EL (cell line): ENCODE results near the gene IL1R1.
A peak's percentile ranks its signal among the peaks of the same experiment; 100 is the strongest.
"Not testable (repeated sequence)": the region's sequence is repeated elsewhere in the genome, so short reads cannot be mapped to it uniquely, and the experiment has no call there.

ENCODE experiments used
- DNase-seq: peaks from one replicate; pipeline ENCODE4 v3.0.0-alpha.2; 2016

IL1R1 gene

DNA sequence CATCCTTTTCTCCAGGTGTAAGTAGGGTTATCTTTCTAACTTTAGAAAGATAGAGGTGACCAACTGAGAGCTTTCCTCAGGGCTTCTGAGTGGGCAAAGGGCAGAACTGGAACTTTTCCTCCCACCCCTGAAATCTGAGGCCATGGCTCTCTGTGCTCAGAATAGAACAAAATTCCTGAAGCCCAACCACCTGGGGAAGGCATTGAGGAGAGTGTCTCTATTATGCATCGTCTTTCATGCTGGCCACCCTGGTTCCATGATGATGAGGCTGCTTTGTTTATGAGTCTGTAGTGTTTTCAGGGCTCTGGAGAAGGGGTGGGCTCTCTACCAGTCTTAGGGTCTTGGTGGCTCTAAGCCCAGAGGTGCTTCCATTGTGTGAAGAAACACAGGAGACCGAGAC is 30.7 kb upstream of the IL1R1 start:
- no peak for DNase-seq

DNA sequence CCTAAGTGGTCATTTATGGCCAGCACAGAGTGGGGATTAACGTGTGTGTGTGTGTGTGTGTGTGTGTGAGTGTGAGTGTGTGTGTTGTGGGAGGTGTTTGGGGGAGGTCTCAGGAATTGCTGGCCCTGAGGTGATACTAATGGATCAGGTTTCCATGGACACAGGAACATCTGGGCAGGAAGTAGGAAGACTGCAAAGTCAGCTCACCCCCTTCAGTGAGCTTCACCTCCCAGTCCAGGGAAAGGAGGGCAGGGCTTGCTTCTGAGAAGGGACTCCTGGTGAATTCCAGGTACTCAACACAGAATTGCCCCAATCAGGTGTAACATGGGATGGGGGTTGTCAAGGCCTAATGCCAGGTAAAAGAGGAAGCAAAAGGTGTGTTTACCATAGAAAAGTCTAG is 30.3 kb upstream of the IL1R1 start:
- no peak for DNase-seq

DNA sequence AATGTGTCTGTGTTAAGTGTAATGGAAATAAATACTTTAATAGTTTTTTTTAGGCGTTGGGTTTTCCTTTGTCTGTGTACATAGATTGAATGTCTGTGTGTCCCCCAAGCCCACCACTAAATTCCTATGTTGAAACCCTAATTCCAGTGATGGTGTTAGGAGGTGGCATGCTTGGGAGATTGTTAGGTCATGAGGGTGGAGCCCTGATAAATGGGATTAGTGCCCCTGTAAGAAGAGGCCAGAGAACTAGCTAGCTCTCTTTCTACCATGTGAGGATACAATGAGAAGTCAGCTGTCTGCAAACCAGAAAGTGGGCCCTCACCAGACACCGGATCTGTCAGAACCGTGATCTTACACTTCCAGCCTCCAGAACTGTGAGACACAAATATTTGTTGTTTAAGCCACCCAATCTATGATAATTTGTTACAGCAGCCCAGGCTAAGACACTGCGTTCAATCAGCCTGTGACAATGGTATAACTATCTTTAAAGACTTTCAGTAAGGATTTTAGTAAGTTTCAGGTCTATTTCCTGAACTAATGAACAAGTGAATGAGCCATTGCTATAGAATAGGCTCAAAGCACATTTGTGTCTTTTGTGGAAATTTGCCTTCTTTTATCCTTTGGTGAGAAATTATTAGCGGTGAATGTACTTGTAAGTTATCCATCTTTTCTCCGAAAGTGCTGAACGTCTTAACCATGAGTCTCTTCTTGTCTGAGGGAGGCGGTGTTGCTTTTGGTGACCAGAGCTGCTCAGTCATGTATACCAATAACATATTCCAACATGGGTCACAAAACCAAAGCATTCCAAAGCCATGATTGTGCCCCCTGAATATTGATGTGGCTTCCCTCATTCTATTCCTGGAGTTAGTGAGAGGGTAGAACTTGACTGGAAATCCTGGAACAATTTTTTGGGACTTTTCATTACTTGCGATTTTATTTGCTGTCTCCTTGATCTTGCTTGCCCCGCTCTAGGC is 29.6 kb upstream of the IL1R1 start:
- DNase-seq: peak; percentile 79

DNA sequence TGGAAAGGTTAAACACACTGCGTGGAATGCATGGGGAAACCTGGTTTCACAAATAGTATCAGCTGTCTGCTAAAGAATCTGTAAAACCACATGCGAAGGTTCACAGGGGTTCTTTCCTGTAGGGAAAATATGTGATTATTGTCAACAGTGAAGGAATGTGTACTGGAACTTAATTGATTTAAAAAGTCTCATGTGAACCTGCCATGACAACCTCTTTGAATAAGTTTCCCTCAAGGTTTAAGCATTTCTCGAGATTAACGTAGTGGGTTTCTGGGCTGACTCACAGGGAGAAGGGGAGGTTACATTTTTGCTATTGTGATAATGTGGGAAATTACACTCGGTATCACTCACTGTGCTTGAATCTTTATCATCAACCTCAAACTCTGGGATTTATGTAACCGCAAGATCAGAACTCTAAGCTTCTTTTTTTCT is 28.2 kb upstream of the IL1R1 start:
- DNase-seq: peak; percentile 82

DNA sequence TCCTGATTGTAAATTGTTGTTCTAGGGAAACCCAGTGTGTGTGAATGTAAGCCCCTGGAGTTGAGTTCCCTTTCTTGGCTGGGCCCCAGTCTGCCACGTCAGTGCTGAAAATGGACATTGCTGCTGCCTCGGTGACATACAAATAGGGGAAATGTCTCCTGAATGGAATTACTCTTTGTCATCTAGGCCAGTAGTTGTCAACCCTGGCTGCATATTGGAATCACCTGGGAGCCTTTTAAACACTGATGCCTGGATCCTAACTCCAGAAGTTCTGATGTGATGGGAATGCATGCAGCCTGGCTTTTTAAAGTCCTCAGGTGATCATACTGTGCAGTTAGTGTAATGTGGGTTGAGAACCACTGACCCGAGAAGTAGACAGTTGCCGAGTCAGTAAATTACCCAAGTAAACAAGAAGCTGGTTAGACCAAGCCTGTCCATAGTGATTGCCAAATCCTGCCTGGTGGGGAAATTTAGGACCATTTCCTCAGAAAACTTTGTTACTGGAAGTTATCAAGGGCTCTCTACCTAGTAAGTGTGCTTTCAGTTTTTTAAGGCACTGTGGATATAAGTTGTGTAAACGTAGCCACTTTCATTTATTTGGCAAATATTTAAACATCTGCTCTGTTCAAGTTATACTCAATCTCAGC is 27.6 kb upstream of the IL1R1 start:
- peak; percentile 26 for DNase-seq

DNA sequence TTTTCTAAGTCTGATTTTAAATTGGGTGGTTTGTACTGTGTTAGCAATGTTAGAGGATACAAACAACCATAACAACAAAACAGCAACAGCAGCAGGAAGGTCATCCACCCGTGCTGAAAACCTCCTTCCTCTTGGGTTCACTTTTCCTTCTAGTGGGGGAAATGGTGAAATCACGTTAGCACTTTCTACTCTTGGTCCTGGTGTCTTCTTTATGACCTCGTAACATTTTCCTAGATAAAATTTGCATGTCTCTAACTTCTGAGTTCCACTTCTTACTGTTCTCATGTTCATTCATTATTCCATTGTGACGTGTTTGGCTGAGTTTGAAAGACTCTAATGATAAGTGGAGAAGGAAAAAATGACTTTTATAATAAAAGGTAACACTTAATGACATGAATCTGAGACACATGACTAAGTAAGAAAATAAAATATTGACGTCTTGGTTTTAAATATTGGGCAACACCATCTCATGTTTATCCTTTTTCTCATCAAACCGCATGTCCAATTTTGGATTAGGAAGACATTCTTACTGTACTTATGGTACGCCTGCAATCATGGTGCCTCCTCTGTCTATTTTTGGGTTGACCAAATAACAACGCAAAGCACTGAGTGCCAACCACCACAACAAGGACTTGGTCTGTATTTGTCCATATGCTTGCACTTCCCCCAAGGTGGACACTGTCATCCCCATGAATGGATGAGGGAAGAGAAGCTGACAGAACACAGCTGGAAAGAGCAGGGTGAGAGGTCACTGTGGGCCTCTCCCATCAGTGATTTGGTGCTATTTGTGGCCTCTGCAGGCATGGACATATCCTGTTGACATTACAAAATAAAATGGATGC is 25.7 kb upstream of the IL1R1 start:
- DNase-seq: no peak

DNA sequence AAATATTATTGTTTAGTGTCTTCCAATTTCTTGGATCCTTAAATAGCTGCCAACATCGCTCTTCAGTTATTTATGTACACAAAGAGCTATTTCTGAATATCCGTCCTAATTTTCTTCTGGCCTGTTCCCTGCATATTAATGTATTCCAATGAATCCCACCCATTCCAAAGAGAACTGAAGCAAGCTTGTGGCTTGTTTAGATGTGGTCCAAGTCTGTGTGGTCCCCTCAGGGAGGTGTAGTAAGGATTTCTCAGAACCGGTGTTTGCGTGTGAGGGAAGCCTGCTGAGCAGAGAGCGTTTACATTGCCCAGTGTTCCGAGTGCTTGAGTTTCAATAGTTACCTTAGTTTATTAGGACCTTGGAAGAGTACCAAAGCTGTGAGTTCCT is 25.1 kb upstream of the IL1R1 start:
- no peak for DNase-seq

DNA sequence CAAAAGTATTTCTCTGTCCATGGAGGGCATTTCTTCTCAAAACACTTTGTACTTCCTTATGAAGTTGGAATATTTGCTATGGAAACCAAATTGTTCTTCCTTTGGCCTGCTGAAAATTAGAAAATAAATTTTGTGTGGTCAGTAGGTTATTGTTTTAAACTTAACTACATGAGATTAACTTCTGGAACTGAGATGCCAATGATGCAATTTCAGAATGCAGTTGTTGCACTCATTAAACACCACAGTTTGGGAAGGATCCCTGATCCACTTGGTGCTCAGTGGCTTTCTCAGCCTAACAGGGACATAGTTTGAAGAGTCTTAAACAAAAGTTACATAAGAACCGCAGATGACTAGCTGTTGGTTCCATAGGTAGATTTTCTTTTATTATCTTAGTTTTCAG is 23.3 kb upstream of the IL1R1 start:
- DNase-seq: no peak

DNA sequence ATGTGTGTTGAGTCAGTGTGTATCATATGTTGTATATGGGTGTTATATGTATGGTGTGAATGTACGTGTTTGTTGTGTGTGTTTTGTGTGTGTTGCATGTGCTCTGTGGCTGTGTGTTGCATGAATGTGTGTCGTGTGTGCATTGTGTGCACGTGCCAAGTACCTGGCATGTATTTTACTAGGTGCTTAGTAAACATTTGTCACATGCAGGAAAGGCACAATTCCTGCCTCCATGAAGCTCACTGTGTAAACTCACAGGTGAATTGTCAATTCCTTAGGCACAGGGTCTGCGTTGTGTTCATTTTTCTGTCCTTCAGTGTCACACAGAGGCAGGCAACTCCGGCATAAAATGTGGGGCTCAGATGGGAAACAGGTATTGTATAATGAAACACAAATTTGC is 22.3 kb upstream of the IL1R1 start:
- DNase-seq: no peak

DNA sequence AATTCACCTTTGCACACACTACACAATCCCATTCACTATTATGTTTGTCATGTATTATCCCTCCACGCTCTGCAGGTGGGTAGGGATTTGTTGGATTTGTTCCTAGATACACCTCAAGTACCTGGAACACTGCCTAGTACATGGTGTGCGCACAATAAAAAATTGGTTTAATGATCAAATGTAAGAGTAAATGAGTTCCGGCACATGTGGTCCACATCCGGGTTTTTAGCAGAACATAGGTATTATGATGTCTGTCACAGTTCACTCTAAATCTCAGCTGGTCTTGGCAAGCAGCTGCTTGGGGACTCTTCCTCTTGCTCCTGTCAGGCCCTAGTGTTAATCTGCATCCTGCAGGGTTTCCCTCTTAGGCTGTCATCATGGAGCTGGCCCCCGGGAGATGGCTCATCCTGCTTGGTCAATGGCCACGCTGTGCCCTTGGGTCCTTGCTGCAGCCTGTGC is 21.8 kb upstream of the IL1R1 start:
- DNase-seq: no peak

DNA sequence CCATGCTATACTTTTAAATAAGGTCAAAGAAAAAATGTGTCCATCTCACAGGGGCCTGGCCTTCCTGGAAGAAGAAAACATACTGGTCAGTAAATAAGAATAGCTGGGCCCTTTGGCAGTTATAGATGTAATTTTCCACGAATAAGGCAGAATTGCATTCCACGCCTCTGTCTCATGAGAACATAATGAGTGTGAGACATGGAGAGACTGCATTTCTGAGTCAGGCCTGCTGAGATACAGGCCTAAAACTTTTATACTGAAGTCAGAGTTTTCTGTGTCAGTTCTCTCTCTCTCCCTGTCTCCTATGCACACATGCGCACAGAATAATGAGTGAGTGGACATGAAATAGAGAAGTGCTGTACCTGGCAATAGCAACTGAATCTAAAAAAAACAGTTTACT is 20.4 kb upstream of the IL1R1 start:
- DNase-seq: peak; percentile 84

DNA sequence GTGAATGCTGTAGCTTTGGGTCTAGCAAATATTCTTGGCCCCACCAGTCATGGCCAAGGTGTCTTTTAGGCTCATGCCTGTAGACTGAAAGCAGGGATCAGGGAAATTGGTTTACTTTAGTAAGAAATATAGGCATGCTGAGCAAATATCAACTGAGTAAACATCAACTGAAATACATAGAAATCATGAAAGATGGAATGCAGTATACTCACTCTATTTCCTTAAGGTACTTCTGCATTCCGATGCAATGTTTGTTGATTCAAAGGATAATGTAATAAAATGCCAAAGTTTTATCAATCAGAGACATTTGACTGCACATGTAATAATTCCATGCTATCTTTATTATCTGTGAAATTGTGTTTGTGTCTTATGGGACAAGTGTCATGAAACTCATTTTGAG is 19.6 kb upstream of the IL1R1 start:
- no peak for DNase-seq

DNA sequence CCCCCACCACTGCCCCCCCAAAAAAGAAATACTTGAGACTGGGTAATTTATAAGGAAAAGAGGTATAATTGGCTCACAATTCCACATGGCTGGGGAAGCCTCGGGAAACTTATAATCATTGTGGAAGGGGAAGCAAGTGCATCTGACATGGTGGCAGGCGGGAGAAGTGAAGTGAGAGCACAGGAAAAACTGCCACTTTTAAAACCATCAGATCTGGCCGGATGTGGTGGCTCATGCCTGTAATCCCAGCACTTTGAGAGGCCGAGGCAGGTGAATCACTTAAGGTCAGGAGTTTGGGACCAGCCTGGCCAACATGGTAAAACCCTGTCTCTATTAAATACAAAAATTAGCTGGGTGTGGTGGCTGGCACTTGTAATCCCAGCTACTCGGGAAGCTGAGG is 18.1 kb upstream of the IL1R1 start:
- not testable (repeated sequence) for DNase-seq

DNA sequence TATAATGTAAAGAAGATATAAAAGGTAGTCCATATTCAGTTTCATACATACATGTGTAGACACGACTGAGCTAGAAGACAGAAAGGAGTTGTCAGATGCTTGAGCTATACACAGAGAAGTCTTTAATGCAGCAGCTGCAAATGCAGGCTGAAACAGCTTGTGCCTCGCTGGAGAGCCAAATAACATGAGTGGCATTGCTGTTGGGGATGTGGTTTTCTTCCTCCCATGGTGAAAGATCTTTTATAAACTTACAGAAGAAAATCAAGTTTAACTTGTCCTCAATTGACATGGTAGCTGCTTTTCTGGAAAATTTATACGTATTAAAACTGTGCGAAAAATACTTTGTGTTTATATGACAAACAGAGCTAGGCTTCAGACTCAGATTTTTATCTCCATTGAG is 16.4 kb upstream of the IL1R1 start:
- DNase-seq: no peak

DNA sequence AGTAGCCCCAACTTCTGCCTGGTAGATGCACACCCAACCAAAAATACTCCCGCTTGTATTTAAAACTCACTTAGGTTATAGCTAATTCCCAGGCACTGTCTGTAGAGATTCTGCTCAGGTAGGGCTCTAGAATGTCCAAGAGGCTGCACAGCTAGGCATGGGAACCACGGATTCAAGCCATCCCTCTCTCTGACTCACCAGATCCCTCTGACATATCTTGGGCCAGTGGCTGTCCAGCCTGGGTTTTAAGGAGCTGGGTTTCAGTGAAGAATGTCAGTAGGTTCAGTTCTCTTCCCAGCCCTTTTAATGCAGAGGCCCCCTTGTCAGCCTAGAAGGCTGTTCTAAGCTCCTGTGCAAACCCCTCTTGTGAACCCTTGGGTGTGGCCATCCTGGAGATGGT is 15.9 kb upstream of the IL1R1 start:
- DNase-seq: peak; percentile 37

DNA sequence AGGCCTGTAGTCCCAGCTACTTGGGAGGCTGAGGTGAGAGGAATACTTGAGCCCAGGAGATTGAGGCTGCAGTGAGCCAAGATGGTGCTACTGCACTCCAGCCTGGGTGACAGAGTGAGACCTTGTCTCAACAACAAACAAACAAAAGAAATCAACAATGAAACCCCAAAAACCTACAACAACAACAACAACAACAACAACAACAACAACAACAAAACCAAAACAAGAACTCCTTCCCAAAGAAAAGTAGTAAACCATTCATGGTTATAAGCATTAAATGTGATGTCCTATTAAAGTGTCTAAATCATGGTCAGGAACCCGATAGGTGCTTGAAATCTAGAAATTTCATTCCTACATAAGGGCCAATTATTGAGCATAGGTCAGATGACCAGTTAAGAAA is 13.5 kb upstream of the IL1R1 start:
- DNase-seq: no peak

DNA sequence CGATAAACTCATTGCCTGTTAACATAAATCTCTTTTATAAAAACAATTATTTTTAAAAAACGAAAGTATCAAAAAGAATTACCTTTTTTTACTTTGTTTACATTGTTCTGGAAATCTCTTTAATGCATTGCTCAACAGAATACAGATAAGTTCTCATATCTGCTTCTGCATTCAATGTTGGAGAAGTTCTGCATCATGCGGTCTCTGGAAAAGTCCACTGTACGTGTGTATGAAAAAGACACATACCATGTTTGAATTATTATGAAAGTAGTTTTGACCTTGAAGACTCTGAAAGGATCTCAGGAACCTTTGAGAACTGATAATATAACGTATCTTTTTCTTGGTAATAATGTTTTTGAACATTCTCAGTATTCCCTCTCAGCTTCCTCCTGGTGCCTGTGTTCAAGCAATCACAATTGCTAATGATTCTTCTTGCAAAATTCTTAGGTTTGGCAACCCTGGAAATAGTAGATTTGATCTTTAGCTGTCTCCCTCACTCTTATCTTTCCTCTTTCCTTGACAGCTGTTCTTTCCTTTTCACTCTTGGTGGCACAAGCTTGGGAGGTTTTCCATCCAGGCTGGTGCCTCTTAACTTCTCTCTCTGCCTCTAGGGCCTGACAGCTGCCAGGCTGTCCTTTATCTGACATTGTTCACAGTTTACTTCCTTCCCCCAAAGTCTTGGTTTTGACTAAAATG is 12.4 kb upstream of the IL1R1 start:
- DNase-seq: no peak

DNA sequence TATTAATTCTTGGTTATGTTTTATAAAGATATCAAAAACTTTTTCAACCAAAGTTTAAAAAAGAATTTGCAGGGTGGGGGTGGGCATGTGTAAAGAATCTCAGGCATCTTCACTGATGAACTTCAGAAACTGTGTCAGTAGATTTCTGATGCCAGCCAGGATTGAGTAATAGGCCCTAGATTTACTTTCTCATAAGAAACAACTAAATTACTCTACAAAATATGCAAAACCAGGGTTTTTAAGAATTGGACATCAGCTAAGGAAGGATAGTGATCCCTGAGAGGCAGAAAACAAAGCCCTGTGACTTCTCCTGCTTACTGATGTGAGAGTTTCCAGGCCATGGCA is 11.9 kb upstream of the IL1R1 start:
- DNase-seq: no peak

DNA sequence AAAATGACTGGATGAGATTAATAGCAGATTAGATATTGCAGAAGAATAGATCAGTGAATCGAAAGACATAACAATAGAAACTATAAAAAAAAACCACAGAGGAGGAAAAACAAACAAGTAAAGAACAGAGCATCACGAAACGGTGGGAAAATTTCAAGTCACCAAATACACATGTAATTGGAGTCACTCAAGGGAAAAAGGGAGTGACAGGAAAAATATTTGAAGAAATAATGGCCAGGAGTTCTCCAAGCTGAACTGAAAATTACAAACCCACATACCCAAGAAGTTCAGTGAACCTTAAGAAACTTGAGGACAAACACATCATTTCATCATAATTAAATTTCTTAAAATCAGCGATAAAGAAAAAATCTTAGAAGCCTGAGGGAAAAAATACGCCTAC is 11.0 kb upstream of the IL1R1 start:
- DNase-seq: no peak

DNA sequence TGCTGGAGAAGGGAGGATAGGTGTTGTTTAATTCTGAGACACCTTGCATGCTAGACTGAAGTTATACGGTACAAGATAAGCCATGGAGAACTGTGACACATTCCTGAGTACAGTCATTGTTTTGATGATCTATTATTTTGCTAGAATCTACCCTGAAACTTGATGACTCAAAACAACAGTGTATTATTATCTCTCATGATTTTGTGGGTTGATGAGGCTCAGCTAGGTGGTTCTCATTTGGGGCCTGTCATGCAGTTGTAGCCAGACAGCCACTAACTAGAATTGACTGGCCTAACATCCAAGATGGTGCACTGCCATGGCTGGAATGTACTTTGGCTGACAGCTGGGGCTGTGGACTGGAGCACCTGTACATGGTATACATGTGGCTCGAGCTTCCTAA is 5.4 kb upstream of the IL1R1 start:
- DNase-seq: no peak

DNA sequence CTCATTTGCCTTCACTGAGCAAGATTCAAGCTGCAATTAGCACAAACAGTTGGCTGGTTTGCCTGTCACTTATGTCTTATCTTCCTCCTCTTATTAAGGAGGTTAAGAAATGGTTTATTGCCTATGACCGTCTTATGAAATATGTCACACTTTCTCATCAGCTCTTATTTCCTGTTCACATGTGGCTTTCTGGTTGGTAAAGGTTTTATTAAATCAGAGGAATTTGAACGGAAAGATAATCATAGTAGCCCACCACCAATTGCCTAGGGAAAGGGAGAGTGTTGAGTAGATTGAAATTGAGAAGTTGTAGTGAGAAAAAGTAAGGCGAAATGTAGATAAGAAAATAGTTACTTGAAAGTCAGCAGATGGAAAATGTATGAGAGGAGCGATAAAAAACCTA is 4.2 kb upstream of the IL1R1 start:
- peak; percentile 12 for DNase-seq

DNA sequence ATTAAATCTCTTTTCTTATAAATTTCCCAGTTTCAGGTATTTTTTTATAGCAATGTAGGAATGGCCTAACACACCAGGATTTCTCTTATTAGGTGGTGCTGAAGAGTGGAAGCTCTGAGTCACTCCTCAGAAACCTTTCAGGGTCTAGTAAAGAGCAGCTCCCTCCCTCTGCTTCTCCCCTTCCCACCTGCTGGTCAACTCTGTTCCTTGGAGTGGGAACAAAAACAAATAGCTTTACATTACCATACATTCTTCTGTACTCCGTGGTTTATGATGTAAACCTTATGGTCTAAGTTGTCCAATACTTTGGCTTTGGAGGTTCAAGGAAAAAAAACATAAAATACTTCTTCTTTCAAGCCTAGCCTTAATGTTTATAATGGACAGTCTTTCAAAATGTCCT is 2.7 kb upstream of the IL1R1 start:
- peak; percentile 16 for DNase-seq

DNA sequence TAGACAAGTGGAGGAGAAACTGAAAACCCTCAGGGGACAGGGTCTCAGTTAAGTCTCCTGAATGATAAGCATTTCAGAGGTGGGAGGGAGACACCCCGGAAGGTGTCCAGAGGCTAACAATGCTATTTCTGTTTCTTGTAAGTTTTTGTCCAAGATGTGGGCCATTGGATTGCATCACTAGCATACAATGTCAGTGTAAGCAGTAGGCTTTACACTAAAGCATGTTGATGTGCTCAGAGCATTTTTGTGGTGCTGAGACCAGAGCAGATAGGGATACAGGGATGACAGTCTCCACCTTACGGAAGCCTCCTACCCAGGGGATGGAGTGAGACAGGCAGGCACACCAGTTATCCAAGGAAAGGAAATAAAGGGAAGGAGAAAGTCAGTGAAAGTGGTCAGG is 2.2 kb upstream of the IL1R1 start:
- no peak for DNase-seq
